B cell (primary cell): ENCODE results near the gene GTF3C4. TPM values are rescaled to one million over a fixed set of nuclear protein-coding genes. Genes with fewer than 3 reads are reported as not detected.

Experiments used
- ATAC-seq: fragments of 200-7000 bp; cut with Tn5 transposase; one replicate; pipeline ENCODE4 v1.10.0; 2021; ENCODE audit warnings: low read depth, mild to moderate bottlenecking, moderate number of reproducible peaks, moderate library complexity
- CTCF ChIA-PET: fragments of 350-600 bp; sonication (Branson Sonifier 250); formaldehyde crosslinking; loops from one replicate; lab custom pipeline; 2021; ENCODE audit warnings: antibody characterized with exemption, inconsistent platforms; lab: Charles Lee
- POLR2A ChIA-PET: fragments of 350-600 bp; sonication (Branson Sonifier 250); formaldehyde crosslinking; loops from one replicate; lab custom pipeline; 2021; ENCODE audit warnings: antibody characterized with exemption; lab: Charles Lee
- DNase-seq: peaks from one replicate; pipeline ENCODE4 v3.0.0; 2013
- H2AFZ ChIP-seq: 2 replicates; pipeline ENCODE4 v1.6.1; 2012; ENCODE audit warnings: mild to moderate bottlenecking, low read depth, low read length; ENCODE audit not compliant: insufficient read depth, poor library complexity, severe bottlenecking
- H3K27ac ChIP-seq, 2 donors: 1 replicate in 1 of 2; 2 replicates in 1 of 2; pipeline ENCODE4 v1.5.1; 2012 to 2013; ENCODE audit warnings: low read length in 2 of 2, mild to moderate bottlenecking in 2 of 2, moderate library complexity in 1 of 2
- H3K27me3 ChIP-seq, 4 experiments: fragments of 200-600 bp in 1 of 4; sonication (generic) in 1 of 4; replicated peaks in 1 of 4; 1 replicate in 2 of 4; 2 replicates in 2 of 4; pipeline versions ENCODE4 v1.6.1 to v1.7.0; 2013 to 2016; ENCODE audit warnings: low read length in 3 of 4, mild to moderate bottlenecking in 2 of 4, mixed read lengths in 1 of 4, moderate library complexity in 1 of 4; ENCODE audit not compliant: insufficient read depth in 4 of 4, control insufficient read depth in 3 of 4; ENCODE audit errors: control extremely low read depth in 1 of 4
- H3K36me3 ChIP-seq, 2 experiments: replicated peaks in 1 of 2; 1 replicate in 1 of 2; 2 replicates in 1 of 2; pipeline versions ENCODE4 v1.6.1 to v1.7.1; 2013; ENCODE audit warnings: low read length in 1 of 2; ENCODE audit not compliant: insufficient read depth in 2 of 2, control insufficient read depth in 1 of 2; ENCODE audit errors: control extremely low read depth in 1 of 2, extremely low read depth in 1 of 2
- H3K4me1 ChIP-seq, 2 donors: fragments of 200-600 bp in 1 of 2; sonication (generic) in 1 of 2; 1 replicate in 1 of 2; 2 replicates in 1 of 2; pipeline versions ENCODE4 v1.5.1 to v1.6.1; 2013 to 2017; ENCODE audit warnings: low read length in 2 of 2; ENCODE audit not compliant: control insufficient read depth in 2 of 2, insufficient read depth in 2 of 2
- H3K4me2 ChIP-seq: replicated peaks from 2 replicates; pipeline ENCODE3; 2012; ENCODE audit warnings: mild to moderate bottlenecking, low read depth, low read length; ENCODE audit not compliant: poor library complexity, severe bottlenecking
- H3K4me3 ChIP-seq, 5 experiments: fragments of 200-600 bp in 1 of 5; sonication (generic) in 1 of 5; 1 replicate in 3 of 5; 2 replicates in 2 of 5; pipeline versions ENCODE4 v1.5.1 to v1.7.0; 2011 to 2016; ENCODE audit warnings: low read length in 4 of 5, mild to moderate bottlenecking in 4 of 5, low read depth in 2 of 5, control low read depth in 1 of 5, moderate library complexity in 1 of 5; ENCODE audit not compliant: insufficient read depth in 1 of 5; ENCODE audit errors: control extremely low read depth in 1 of 5, extremely low read depth in 1 of 5
- H3K79me2 ChIP-seq: fragments of 200-600 bp; sonication (generic); one replicate; pipeline ENCODE4 v1.6.0; 2016; ENCODE audit warnings: low read length; ENCODE audit not compliant: control insufficient read depth, insufficient read depth
- H3K9ac ChIP-seq: fragments of 200-600 bp; sonication (generic); 2 replicates; pipeline ENCODE4 v1.6.1; 2017; ENCODE audit warnings: mild to moderate bottlenecking, low read length, moderate library complexity
- H3K9me3 ChIP-seq, 3 donors: one replicate each; pipeline versions ENCODE4 v1.6.1 to v1.7.1; 2013; ENCODE audit warnings: low read length in 2 of 3; ENCODE audit not compliant: control insufficient read depth in 2 of 3, insufficient read depth in 1 of 3; ENCODE audit errors: control extremely low read depth in 1 of 3
- H4K20me1 ChIP-seq: 2 replicates; pipeline ENCODE4 v1.6.0; 2012; ENCODE audit warnings: mild to moderate bottlenecking, low read length; ENCODE audit not compliant: insufficient read depth, control insufficient read depth, poor library complexity, severe bottlenecking
- H3K27ac Mint-ChIP-seq: one replicate; pipeline ENCODE4 v1.8.0; 2021; ENCODE audit warnings: mixed read lengths
- H3K27me3 Mint-ChIP-seq: one replicate; pipeline ENCODE4 v1.8.0; 2021; ENCODE audit warnings: mixed read lengths
- H3K4me1 Mint-ChIP-seq: one replicate; pipeline ENCODE4 v1.8.0; 2021; ENCODE audit warnings: mixed read lengths
- H3K4me3 Mint-ChIP-seq: one replicate; pipeline ENCODE4 v1.8.0; 2021; ENCODE audit warnings: mixed read lengths
- H3K9me3 Mint-ChIP-seq: one replicate; pipeline ENCODE4 v1.8.0; 2022; ENCODE audit warnings: mixed read lengths; ENCODE audit not compliant: insufficient read depth
- CTCF ChIP-seq: fragments of 200-600 bp; IDR thresholded peaks from one replicate; pipeline ENCODE4 v1.8.0; 2022; ENCODE audit warnings: antibody characterized with exemption, mild to moderate bottlenecking
- EZH2 ChIP-seq: IDR thresholded peaks from 2 replicates; pipeline ENCODE4 v1.6.1; 2012; ENCODE audit warnings: borderline replicate concordance, low read depth, mild to moderate bottlenecking, moderate library complexity, low read length; ENCODE audit not compliant: insufficient read depth, poor library complexity, severe bottlenecking
- WGBS: methylation state at CpG from one replicate; pipeline ENCODE4 v1.1.5; 2013; ENCODE audit warnings: missing lambda C conversion rate; ENCODE audit not compliant: insufficient coverage; 5-methylcytosine and 5-hydroxymethylcytosine counted together
- intact Hi-C: fragments of 100-400 bp; cut with micrococcal nuclease; formaldehyde crosslinking; loops from one replicate; pipeline ENCODE4 v1.10.0; 2022
- polyA plus RNA-seq: library from polyadenylated mRNA; depleted of rRNA; stranded (reverse); fragments of >200 nt; gene quantifications from 2 replicates; pipeline ENCODE4 v1.2.3, GENCODE V29; 2012
- total RNA-seq, 2 donors: library from RNA; stranded (reverse); fragments of 120-200 nt in 1 of 2; gene quantifications; 1 replicate in 1 of 2; 2 replicates in 1 of 2; pipeline versions ENCODE4 v1.2.3 to v1.2.4, GENCODE V29; 2013 to 2022

GTF3C4 gene
- total and polyA plus RNA-seq, 2 donors (not counting 1 experiment from before 2014, with no cell fraction given) = 1.5 to 17.0 TPM

GRCh38 chr9:132732326-132733259, 62.3 kb downstream of the GTF3C4 start:
- ATAC-seq (no peak), DNase-seq (no peak)
- no peak overlapping the region for H3K4me3 ChIP-seq
- no peaks in the 10 kb centered on the region for H3K79me2 ChIP-seq
- H4K20me1 ChIP-seq = no peaks in the 10 kb centered on the region
- intact Hi-C loops = no loop called here
- peaks cover 0 to 3% (median 0%) of the 10 kb centered on the region in 3 donors for H3K9me3 ChIP-seq
- ChIA-PET CTCF (interaction anchor here (0.6 kb wide), 1 partner anchor 79 kb away, joined by 4 read pairs; no protein-coding TSS in a partner anchor), POLR2A (no interaction called here)
- H3K27ac Mint-ChIP-seq = no peak overlapping the region
- H3K36me3 ChIP-seq = no peaks in the 10 kb centered on the region
- no peak overlapping the region for H2AFZ ChIP-seq
- no peak overlapping the region for H3K4me2 ChIP-seq
- H3K9ac ChIP-seq = no peak overlapping the region
- no peaks in the 10 kb centered on the region for H3K4me1 Mint-ChIP-seq
- WGBS = 68% methylated on average over 14 of the region's 17 CpGs
- H3K9me3 Mint-ChIP-seq = no peaks in the 10 kb centered on the region
- TF ChIP-seq CTCF (no peak), EZH2 (no peak)
- peaks cover 10% of the 10 kb centered on the region for H3K27me3 Mint-ChIP-seq
- H3K4me1 ChIP-seq = no peaks in the 10 kb centered on the region
- H3K27ac ChIP-seq = no peak overlapping the region
- H3K4me3 Mint-ChIP-seq = no peak overlapping the region
- H3K27me3 ChIP-seq = no peaks in the 10 kb centered on the region

- WGBS = 89% methylated on average over 22 of the region's 22 CpGs
- no peak for DNase-seq
- CTCF ChIA-PET = no interaction called here
Measured at GRCh38 chr9:132733260-132733815, 63.1 kb downstream of the GTF3C4 start.

More at GRCh38 chr9:132733260-132733815, 63.1 kb downstream of the GTF3C4 start:
- H3K4me1 Mint-ChIP-seq = no peaks in the 10 kb centered on the region
- no peak overlapping the region for H3K27ac ChIP-seq
- no peaks in the 10 kb centered on the region for H3K27me3 ChIP-seq
- H3K27me3 Mint-ChIP-seq = peaks cover 11% of the 10 kb centered on the region
- POLR2A ChIA-PET = no interaction called here
- H3K9me3 Mint-ChIP-seq = no peaks in the 10 kb centered on the region
- H3K9ac ChIP-seq = no peak overlapping the region
- H3K9me3 ChIP-seq = no peaks in the 10 kb centered on the region
- no peak overlapping the region for H3K27ac Mint-ChIP-seq
- H3K79me2 ChIP-seq = no peaks in the 10 kb centered on the region
- no peak overlapping the region for H3K4me3 Mint-ChIP-seq
- H3K4me3 ChIP-seq = no peak overlapping the region
- no peak overlapping the region for H2AFZ ChIP-seq
- intact Hi-C loops = no loop called here
- H3K36me3 ChIP-seq = no peaks in the 10 kb centered on the region
- no peaks in the 10 kb centered on the region for H3K4me1 ChIP-seq
- H4K20me1 ChIP-seq = no peaks in the 10 kb centered on the region
- no peak for ATAC-seq
- TF ChIP-seq EZH2 = no peak
- no peak for TF ChIP-seq CTCF
- no peak overlapping the region for H3K4me2 ChIP-seq
